GM12891 (cell line): ENCODE measurements around the gene FBLL1.

Experiments
- PAX5 ChIP-seq: IDR thresholded peaks from 2 replicates; pipeline ENCODE4 v1.6.1; 2011; ENCODE audit warnings: low read length, moderate library complexity, mild to moderate bottlenecking; ENCODE audit not compliant: insufficient read depth, severe bottlenecking
- POLR2A ChIP-seq: IDR thresholded peaks from 2 replicates; pipeline ENCODE4 v1.6.1; 2011; ENCODE audit warnings: low read depth, low read length, control low read depth
- POLR2AphosphoS5 ChIP-seq: IDR thresholded peaks from 2 replicates; pipeline ENCODE4 v1.6.1; 2011; ENCODE audit warnings: low read depth, low read length, control low read depth
- POU2F2 ChIP-seq: IDR thresholded peaks from 2 replicates; pipeline ENCODE4 v1.6.1; 2011; ENCODE audit warnings: low read depth, mild to moderate bottlenecking, control low read depth, low read length, moderate library complexity
- SPI1 ChIP-seq: IDR thresholded peaks from 2 replicates; pipeline ENCODE4 v1.6.1; 2011; ENCODE audit warnings: low read depth, low read length, control low read depth
- TAF1 ChIP-seq: IDR thresholded peaks from 2 replicates; pipeline ENCODE4 v1.6.1; 2011; ENCODE audit warnings: low read depth, low read length, control low read depth

DNA sequence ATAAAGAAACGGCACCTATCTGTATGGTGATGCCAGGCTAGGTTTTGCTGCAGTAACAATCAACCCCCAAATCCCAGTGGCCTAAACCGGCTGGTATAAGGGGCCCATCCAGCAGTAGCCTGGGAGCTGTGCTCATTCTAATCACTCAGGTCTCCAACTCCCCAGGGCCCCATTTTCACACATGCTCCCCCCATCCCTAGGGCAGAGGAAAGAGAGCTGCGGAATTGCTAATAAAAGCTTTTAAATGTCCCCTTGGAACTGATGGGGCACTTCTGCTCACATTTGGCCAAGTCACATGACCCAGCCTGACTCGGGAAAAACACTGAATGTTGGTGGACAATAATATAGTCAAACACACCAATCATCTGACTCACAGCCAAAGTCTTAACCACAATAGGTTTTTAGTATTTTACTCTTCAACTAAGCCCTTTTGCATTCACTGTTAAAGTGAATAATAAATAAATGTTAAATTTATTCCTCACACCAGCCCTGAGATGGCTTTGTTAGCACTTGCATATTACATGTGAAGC, 1.6 kb downstream of the FBLL1 start:
- TF ChIP-seq POLR2A = no peak
- TF ChIP-seq POLR2AphosphoS5 = no peak
- TF ChIP-seq SPI1 = no peak
- TF ChIP-seq TAF1 = no peak
- TF ChIP-seq PAX5 = no peak
- TF ChIP-seq POU2F2 = no peak
